Measurements from ENCODE around the gene CD70.
A peak's percentile ranks its signal among the peaks of the same experiment; 100 is the strongest.

Gene CD70

DNA sequence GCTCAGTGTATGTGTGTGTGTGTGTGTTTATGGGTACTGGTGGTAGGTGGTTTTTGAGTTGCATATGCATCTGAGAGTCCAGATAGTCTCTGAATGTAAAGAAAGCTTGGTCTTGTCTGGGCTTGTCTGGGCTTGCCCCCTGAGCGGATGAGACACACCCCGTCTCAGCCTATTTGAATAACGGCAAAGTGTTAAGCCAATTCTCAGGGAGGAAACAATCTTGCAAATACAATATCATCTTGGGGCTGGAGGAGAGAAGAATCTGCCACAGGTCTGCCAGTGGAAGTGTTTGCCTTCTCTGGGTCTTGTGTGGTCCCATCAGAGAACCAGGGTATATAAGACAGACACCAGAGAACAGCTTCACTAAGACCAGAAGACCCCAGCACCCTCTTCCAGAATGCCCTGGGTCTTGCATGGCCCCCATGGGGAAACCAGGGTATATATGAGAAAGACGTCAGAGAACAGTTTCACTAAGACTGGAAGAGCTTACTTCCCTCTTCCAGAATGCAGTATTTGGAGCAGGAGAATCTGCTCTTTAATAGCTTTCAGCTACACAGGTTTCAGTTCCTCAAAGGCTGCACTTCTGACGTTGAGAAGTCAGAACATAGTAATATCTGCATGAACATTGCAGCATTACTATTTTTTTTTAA, 13.3 kb downstream of the CD70 start:
- TF ChIP-seq, protein P1, sequence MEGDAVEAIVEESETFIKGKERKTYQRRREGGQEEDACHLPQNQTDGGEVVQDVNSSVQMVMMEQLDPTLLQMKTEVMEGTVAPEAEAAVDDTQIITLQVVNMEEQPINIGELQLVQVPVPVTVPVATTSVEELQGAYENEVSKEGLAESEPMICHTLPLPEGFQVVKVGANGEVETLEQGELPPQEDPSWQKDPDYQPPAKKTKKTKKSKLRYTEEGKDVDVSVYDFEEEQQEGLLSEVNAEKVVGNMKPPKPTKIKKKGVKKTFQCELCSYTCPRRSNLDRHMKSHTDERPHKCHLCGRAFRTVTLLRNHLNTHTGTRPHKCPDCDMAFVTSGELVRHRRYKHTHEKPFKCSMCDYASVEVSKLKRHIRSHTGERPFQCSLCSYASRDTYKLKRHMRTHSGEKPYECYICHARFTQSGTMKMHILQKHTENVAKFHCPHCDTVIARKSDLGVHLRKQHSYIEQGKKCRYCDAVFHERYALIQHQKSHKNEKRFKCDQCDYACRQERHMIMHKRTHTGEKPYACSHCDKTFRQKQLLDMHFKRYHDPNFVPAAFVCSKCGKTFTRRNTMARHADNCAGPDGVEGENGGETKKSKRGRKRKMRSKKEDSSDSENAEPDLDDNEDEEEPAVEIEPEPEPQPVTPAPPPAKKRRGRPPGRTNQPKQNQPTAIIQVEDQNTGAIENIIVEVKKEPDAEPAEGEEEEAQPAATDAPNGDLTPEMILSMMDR (IDR thresholded peaks at IDR 0.05; ENCODE audit: extremely low read depth, insufficient read depth, missing control alignments) = no peak
- in situ Hi-C loops (cut with MboI; ENCODE audit: low pct_unique_long_range_greater_than_20kb, low sequenced_read_pairs, unreplicated experiment) = no loop called here
- peak; percentile 77 for DNase-seq (ENCODE audit: low spot score)

DNA sequence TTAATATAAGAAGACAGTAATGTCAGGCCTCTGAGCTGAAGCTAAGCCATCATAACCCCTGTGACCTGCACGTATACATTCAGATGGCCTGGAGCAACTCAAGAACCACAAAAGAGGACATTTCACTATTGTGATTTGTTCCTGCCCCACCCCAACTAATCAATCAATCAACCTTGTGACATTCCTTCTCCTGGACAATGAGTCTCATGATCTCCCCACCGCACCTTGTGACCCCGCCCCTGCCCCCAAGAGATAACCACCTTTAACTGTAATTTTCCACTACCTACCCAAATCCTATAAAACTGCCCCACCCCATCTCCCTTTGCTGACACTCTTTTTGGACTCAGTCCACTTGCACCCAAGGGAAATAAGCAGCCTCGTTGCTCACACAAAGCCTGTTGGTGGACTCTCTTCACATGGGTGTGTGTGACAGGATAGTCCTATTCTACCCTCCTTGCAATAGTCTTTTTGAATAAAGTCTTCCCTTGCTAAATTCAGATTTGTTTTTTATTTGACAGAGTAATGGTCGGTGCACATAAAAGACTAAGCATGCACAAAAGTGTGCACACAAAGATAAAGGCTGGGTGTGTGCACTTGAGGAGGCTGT, 14.0 kb downstream of the CD70 start:
- in situ Hi-C loops (cut with MboI; ENCODE audit: low pct_unique_long_range_greater_than_20kb, low sequenced_read_pairs, unreplicated experiment) = no loop called here
- TF ChIP-seq, protein P1 (IDR thresholded peaks at IDR 0.05; ENCODE audit: extremely low read depth, insufficient read depth, missing control alignments) = no peak
- DNase-seq (ENCODE audit: low spot score) = no peak

DNA sequence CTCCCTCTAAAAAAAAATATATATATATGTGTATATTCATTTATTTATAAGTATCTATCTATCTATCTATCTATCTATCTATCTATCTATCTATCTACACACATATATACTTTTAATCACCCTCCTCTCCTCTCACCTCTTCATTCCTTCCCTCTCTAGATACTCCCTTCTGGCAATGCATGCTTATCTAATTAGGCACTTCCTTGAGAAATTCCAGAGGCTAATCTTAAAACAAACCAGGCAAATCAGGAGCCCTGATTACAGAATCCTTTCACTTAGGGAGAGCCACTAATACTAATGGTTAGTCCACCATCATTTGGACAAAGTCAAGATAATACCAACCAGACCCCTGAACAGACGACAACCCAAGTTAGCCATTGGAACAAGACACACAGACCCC, 17.6 kb downstream of the CD70 start:
- TF ChIP-seq, protein P1 (IDR thresholded peaks at IDR 0.05; ENCODE audit: extremely low read depth, insufficient read depth, missing control alignments) = no peak
- in situ Hi-C loops (cut with MboI; ENCODE audit: low pct_unique_long_range_greater_than_20kb, low sequenced_read_pairs, unreplicated experiment) = no loop called here
- no peak for DNase-seq (ENCODE audit: low spot score)

DNA sequence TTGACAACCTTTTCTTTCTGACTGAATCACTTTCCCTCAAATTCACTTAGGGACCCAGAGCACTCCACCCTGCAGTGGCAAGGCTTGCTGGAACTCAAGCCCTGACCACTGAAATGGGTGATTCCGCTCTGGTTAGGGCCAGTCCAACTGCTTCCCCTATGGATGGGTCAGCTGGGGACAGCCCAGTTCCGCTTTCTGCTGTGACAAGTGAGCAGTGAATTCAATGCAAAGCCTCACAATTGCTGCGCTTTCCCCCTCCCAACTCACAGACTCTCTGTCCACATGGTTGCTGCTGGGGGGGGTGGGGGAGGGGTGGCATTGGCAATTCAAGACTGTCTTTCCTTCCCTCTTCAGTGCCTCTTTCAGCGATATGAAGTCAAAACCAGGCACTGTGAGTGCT, 18.7 kb downstream of the CD70 start:
- TF ChIP-seq, protein P1 (IDR thresholded peaks at IDR 0.05; ENCODE audit: extremely low read depth, insufficient read depth, missing control alignments) = no peak
- no peak for DNase-seq (ENCODE audit: low spot score)
- in situ Hi-C loops (cut with MboI; ENCODE audit: low pct_unique_long_range_greater_than_20kb, low sequenced_read_pairs, unreplicated experiment) = no loop called here

DNA sequence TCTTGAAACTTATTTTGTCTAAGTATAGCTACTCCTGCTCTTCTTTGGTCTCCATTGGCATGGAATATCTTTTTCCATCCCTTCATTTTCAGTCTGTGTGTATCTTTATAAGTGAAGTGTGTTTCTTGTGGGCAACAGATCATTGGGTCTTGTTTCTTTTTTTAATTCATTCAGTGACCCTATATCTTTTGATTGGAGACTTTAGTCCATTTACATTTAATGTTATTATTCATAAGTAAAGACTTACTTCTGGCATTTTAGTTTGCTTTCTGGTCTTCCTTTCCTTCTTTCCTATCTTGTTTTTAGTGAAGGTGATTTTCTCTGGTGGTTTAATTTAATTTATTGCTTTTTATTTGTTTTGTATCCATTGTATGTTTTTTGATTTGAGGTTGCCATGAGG, 19.8 kb downstream of the CD70 start:
- in situ Hi-C loops (cut with MboI; ENCODE audit: low pct_unique_long_range_greater_than_20kb, low sequenced_read_pairs, unreplicated experiment) = no loop called here
- no peak for DNase-seq (ENCODE audit: low spot score)
- TF ChIP-seq, protein P1 (IDR thresholded peaks at IDR 0.05; ENCODE audit: extremely low read depth, insufficient read depth, missing control alignments) = no peak

DNA sequence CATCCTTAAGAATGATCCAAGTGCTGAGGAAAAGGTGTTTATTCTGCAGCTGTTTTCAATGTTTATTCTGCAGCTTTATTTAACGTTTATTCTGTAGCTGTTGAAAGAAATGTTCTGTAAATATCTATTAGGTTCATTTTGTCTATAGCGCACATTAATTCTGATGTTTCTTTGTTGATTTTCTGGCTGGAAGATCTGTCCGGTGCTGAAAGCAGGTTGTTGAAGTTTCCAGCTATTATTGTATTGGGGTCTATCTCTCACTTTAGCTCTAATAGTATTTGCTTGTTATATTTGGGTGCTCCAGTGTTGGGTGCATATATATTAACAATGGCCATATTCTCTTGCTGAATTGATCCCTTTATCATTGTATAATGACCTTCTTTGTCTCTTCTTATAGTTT, 20.2 kb downstream of the CD70 start:
- no peak for DNase-seq (ENCODE audit: low spot score)
- TF ChIP-seq, protein P1 (IDR thresholded peaks at IDR 0.05; ENCODE audit: extremely low read depth, insufficient read depth, missing control alignments) = no peak
- in situ Hi-C loops (cut with MboI; ENCODE audit: low pct_unique_long_range_greater_than_20kb, low sequenced_read_pairs, unreplicated experiment) = no loop called here
